Stomach (tissue), 9 donors: ENCODE data around the gene MAMLD1. TPM values are rescaled to one million over a fixed set of nuclear protein-coding genes. Genes with fewer than 3 reads are reported as not detected.

Experiments
- DNase-seq, 2 donors: peaks; one replicate each; pipeline versions ENCODE4 v3.0.0 to v3.0.0-alpha.2; 2013 to 2019
- H3K27ac ChIP-seq, 5 donors: fragments of 200-600 bp in 4 of 5; sonication (generic) in 4 of 5; one replicate each; pipeline ENCODE4 v1.5.1; 2013 to 2019; ENCODE audit warnings: mild to moderate bottlenecking in 1 of 5, moderate library complexity in 1 of 5
- H3K27me3 ChIP-seq, 3 donors: fragments of 200-600 bp; sonication (generic); one replicate each; pipeline ENCODE4 v1.5.1; 2017 to 2019; ENCODE audit warnings: mixed run types in 1 of 3
- H3K36me3 ChIP-seq, 4 donors: fragments of 200-600 bp; sonication (generic); 1 replicate in 3 of 4; 2 replicates in 1 of 4; pipeline ENCODE4 v1.5.1; 2016 to 2019
- H3K4me1 ChIP-seq, 4 donors: fragments of 200-600 bp; sonication (generic); one replicate each; pipeline ENCODE4 v1.5.1; 2016 to 2019
- H3K4me3 ChIP-seq, 4 donors: fragments of 200-600 bp; sonication (generic) in 3 of 4; one replicate each; pipeline ENCODE4 v1.5.1; 2016 to 2019; ENCODE audit warnings: mild to moderate bottlenecking in 1 of 4
- H3K9me3 ChIP-seq, 4 donors: fragments of 200-600 bp; sonication (generic); one replicate each; pipeline ENCODE4 v1.5.1; 2016 to 2019
- CTCF ChIP-seq, 7 experiments: fragments of 450-650 bp in 4 of 7; fragments of 200-600 bp in 3 of 7; sonication (generic) in 3 of 7; IDR thresholded peaks; one replicate each; pipeline ENCODE4 v1.5.1; 2016 to 2019; ENCODE audit warnings: antibody characterized with exemption in 7 of 7, control low read depth in 2 of 7, mild to moderate bottlenecking in 1 of 7
- EP300 ChIP-seq: sonication (generic); formaldehyde crosslinking; IDR thresholded peaks from one replicate; pipeline ENCODE4 v1.6.1; 2017; ENCODE audit warnings: antibody characterized with exemption
- POLR2A ChIP-seq, 4 donors: fragments of 450-650 bp; IDR thresholded peaks; one replicate each; pipeline ENCODE4 v1.6.1; 2016; ENCODE audit warnings: antibody characterized with exemption in 4 of 4, control low read depth in 2 of 4, mild to moderate bottlenecking in 1 of 4, moderate library complexity in 1 of 4
- POLR2AphosphoS5 ChIP-seq, 3 donors: sonication (generic); formaldehyde crosslinking; IDR thresholded peaks; one replicate each; pipeline ENCODE4 v1.6.1; 2016; ENCODE audit warnings: antibody characterized with exemption in 3 of 3
- WGBS, 5 donors: extraction: QIAGEN DNeasy Blood & Tissue Kit in 3 of 5; methylation state at CpG; one replicate each; pipeline versions ENCODE4 v1.1.5 to v1.1.7; 2013 to 2018; 5-methylcytosine and 5-hydroxymethylcytosine counted together
- intact Hi-C: fragments of 100-400 bp; cut with DNase I; formaldehyde crosslinking; loops from one replicate; pipeline ENCODE4 v1.15.1; 2023; ENCODE audit warnings: low total_unique reads
- polyA plus RNA-seq, 3 donors: library from polyadenylated mRNA; stranded (reverse); fragments of 200-250 nt; gene quantifications; one replicate each; pipeline ENCODE4 v1.2.3, GENCODE V29; 2013
- total RNA-seq, 5 donors: library from RNA; depleted of rRNA; stranded (reverse); fragments of >200 nt; gene quantifications; one replicate each; pipeline versions ENCODE4 v1.1.0 to v1.2.3, GENCODE V29; 2014 to 2016
- donor health status: healthy with polysubstance abuse.
- donor health status: Bipolar disorder and iron deficiency.
- donor health status: healthy.

MAMLD1 gene
- total and polyA plus RNA-seq, 8 donors: 0.73 to 6.4 (median 1.7) TPM; not detected in 1

DNA sequence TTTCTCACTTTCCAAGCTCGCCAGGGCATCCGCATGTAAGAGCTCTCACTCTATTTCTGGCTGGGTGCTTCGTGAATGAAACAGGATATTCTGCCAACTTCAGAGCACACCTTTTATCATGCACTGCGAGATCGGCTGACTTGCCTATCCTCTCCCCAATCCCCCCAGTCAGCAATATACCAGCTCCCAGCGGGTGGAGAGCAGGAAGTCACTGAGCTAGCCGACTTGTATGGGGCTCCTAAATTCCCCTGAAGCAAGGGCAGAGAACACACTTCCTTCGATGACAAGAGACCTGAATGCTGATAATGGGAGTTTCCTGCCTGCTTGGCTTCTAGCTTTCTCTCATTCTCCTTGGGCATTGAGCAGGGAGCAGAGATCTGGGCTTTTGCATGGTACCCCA is 33.8 kb upstream of the MAMLD1 start:
- Histone ChIP-seq H3K4me3 (no peak overlapping the region), H3K4me1 (peaks cover 0 to 5% (median 0%) of the 10 kb centered on the region in 4 donors), H3K27me3 (peaks cover 0 to 9% (median 0%) of the 10 kb centered on the region in 3 donors), H3K36me3 (no peaks in the 10 kb centered on the region), H3K9me3 (no peaks in the 10 kb centered on the region), H3K27ac (no peak overlapping the region)
- TF ChIP-seq EP300 (no peak), POLR2A (IDR thresholded peaks at IDR 0.05) (no peak), CTCF (IDR thresholded peaks at IDR 0.05) (no peak), POLR2AphosphoS5 (IDR thresholded peaks at IDR 0.05) (no peak)
- intact Hi-C loops: no loop called here
- no peak for DNase-seq
- WGBS, 5 donors: 51 to 82% (median 55%) methylated on average over 3 to 8 of the region's 8 CpGs

DNA sequence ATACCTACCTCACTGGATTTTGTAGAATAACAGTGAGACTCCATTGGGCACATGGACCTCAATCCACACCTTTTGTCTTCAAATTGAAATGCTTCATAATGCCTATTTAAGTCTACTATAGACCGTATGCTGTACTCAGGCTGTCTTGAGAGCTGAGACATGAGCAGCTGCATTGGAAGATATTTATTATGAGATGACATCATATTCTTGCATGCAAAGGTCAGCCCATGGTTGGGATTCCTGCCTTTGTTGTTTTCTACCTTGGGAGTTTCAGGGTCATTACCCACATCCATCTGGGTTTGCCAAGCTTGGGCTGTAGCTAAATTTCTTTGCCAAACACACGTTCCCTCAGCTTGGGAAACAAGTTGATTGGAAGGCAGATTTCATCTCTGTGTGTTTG is 33.2 kb upstream of the MAMLD1 start:
- Histone ChIP-seq H3K27me3 (peaks cover 0 to 9% (median 0%) of the 10 kb centered on the region in 3 donors), H3K27ac (no peak overlapping the region), H3K9me3 (no peaks in the 10 kb centered on the region), H3K4me3 (no peak overlapping the region), H3K36me3 (no peaks in the 10 kb centered on the region), H3K4me1 (peaks cover 0 to 5% (median 0%) of the 10 kb centered on the region in 4 donors)
- no peak for DNase-seq
- WGBS, 5 donors: 58 to 78% (median 72%) methylated on average over 2 of the region's 2 CpGs
- TF ChIP-seq POLR2A (IDR thresholded peaks at IDR 0.05): no peak
- intact Hi-C loops: no loop called here

DNA sequence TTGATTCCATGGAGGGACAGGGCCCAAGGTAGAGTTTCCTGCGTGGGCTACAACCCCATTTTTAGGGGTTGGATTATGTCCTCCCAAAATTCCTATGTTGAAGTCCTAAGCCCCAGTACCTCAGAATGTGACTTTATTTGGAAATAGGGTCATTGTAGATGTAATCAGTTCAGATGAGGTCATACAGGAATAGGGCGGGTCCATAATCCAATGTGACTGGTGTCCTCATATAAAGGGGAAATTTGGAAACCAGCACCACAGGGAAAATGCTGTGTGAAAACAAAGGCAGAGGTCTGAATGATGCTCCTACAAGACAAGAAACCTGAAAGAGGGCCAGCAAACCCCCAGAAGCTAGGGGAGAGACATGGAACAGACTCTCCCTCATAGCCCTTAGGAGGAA is 31.1 kb upstream of the MAMLD1 start:
- H3K27ac ChIP-seq: no peak overlapping the region
- H3K36me3 ChIP-seq: no peaks in the 10 kb centered on the region
- H3K27me3 ChIP-seq: peaks cover 0 to 9% (median 0%) of the 10 kb centered on the region in 3 donors
- no peak overlapping the region for H3K4me3 ChIP-seq
- no peaks in the 10 kb centered on the region for H3K4me1 ChIP-seq
- no peaks in the 10 kb centered on the region for H3K9me3 ChIP-seq
- TF ChIP-seq POLR2A (IDR thresholded peaks at IDR 0.05): no peak
- no peak for TF ChIP-seq CTCF (IDR thresholded peaks at IDR 0.05)
- no peak for TF ChIP-seq EP300
- no peak for TF ChIP-seq POLR2AphosphoS5 (IDR thresholded peaks at IDR 0.05)
- intact Hi-C loops: no loop called here
- no peak for DNase-seq
- 84 to 100% (median 97%) methylated on average over 2 of the region's 2 CpGs for WGBS, 5 donors

DNA sequence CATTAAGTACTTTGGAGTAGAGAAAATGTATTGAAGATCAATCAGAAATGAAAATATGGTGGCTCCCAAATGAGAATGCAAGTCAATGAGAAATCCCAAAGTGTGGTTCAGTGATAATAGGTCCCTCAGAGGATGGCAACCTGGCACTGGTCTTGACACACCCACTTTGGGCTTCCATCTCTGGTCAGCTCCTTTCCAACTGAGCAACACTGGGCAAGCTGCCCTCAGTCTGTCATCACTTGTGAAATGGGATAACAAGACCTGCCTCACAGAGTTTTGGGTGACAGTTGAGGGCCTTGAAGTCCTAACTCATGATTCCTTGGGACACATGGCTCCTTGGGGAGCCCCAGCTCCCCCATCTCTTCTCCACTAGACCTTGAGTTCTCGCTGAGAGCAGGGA is 29.0 kb upstream of the MAMLD1 start:
- no peak overlapping the region for H3K27ac ChIP-seq
- H3K4me3 ChIP-seq: no peak overlapping the region
- intact Hi-C loops: no loop called here
- no peaks in the 10 kb centered on the region for H3K36me3 ChIP-seq
- no peaks in the 10 kb centered on the region for H3K9me3 ChIP-seq
- H3K4me1 ChIP-seq: peaks cover 0 to 3% (median 0%) of the 10 kb centered on the region in 4 donors
- 80 to 100% (median 83%) methylated on average over 1 of the region's 1 CpG; no CpG with 5 or more reads in 1 of the 5 donors for WGBS, 5 donors
- TF ChIP-seq POLR2A (IDR thresholded peaks at IDR 0.05) (no peak), EP300 (no peak), POLR2AphosphoS5 (IDR thresholded peaks at IDR 0.05) (no peak), CTCF (IDR thresholded peaks at IDR 0.05) (no peak)
- DNase-seq: no peak
- peaks cover 0 to 5% (median 0%) of the 10 kb centered on the region in 3 donors for H3K27me3 ChIP-seq

- Histone ChIP-seq H3K27ac (no peak overlapping the region), H3K4me1 (peaks cover 0 to 3% (median 0%) of the 10 kb centered on the region in 4 donors), H3K27me3 (no peaks in the 10 kb centered on the region), H3K4me3 (no peak overlapping the region), H3K9me3 (no peaks in the 10 kb centered on the region), H3K36me3 (no peaks in the 10 kb centered on the region)
- 36 to 86% (median 48%) methylated on average over 2 of the region's 2 CpGs; no CpG with 5 or more reads in 1 of the 5 donors for WGBS, 5 donors
- DNase-seq: no peak
- intact Hi-C loops: no loop called here
- TF ChIP-seq POLR2AphosphoS5 (IDR thresholded peaks at IDR 0.05): no peak
- no peak for TF ChIP-seq POLR2A (IDR thresholded peaks at IDR 0.05)
- no peak for TF ChIP-seq EP300
- TF ChIP-seq CTCF (IDR thresholded peaks at IDR 0.05): no peak
These were observed 28.1 kb upstream of the MAMLD1 start for GRCh38 chrX:150334981-150335380.
